ENCODE measurements around the gene IFIT1B. TPM values are rescaled to one million over a fixed set of nuclear protein-coding genes. Genes with fewer than 3 reads are reported as not detected.
A peak's percentile ranks its signal among the peaks of the same experiment; 100 is the strongest.

The IFIT1B gene
- total RNA-seq, 4 donors from 2014 or later = not detected

- Histone ChIP-seq H3K4me1 (peaks cover 8 to 32% (median 21%) of the 10 kb centered on the region in 4 donors), H3K9me3 (no peaks in the 10 kb centered on the region), H3K27ac (peak overlapping the region; percentile 59 to 90 (median 78)), H3K4me3 (peak overlapping the region in 3 of 4 donors; percentile 34 to 56 (median 41)), H3K36me3 (no peaks in the 10 kb centered on the region), H3K27me3 (no peaks in the 10 kb centered on the region)
- DNase-seq = peak; percentile 28
- peak; percentile 14 to 63 (median 26) for TF ChIP-seq POLR2AphosphoS5 (IDR thresholded peaks at IDR 0.05)
- TF ChIP-seq EP300 (IDR thresholded peaks at IDR 0.05; ENCODE audit: low read depth) = no peak
- in situ Hi-C loops (cut with MboI; ENCODE audit: low pct_ligation_motif_present in 1 of 4, low pct_unique_long_range_greater_than_20kb in 1 of 4, low sequenced_read_pairs in 3 of 4) = no loop called here
- 40 to 46% methylated on average over 1 to 2 of the region's 2 CpGs for WGBS, 2 donors (ENCODE audit: low coverage in 1 of 2)
- intact Hi-C loops (cut with DNase I; ENCODE audit: low total_unique reads) = loop anchor here (5.0 kb wide), 1 partner anchor 66 kb away; the partner anchor contains the start of gene IFIT3
Observed at GRCh38 chr10:89392974-89393373, 15.1 kb downstream of the IFIT1B start.

- TF ChIP-seq POLR2A (IDR thresholded peaks at IDR 0.05) (no peak), POLR2AphosphoS5 (IDR thresholded peaks at IDR 0.05) (no peak), EP300 (IDR thresholded peaks at IDR 0.05; ENCODE audit: low read depth) (no peak), CTCF (IDR thresholded peaks at IDR 0.05) (no peak)
- DNase-seq = no peak
- no peaks in the 10 kb centered on the region for H3K27me3 ChIP-seq
- peaks cover 8 to 36% (median 21%) of the 10 kb centered on the region in 4 donors for H3K4me1 ChIP-seq
- peak overlapping the region in 1 of 4 donors; percentile 56 for H3K4me3 ChIP-seq
- in situ Hi-C loops (cut with MboI; ENCODE audit: low pct_ligation_motif_present in 1 of 4, low pct_unique_long_range_greater_than_20kb in 1 of 4, low sequenced_read_pairs in 3 of 4) = no loop called here
- WGBS, 2 donors (ENCODE audit: low coverage in 1 of 2) = 30 to 40% methylated on average over 1 to 3 of the region's 3 CpGs
- peak overlapping the region; percentile 59 to 90 (median 78) for H3K27ac ChIP-seq
- no peaks in the 10 kb centered on the region for H3K9me3 ChIP-seq
- H3K36me3 ChIP-seq = no peaks in the 10 kb centered on the region
- intact Hi-C loops (cut with DNase I; ENCODE audit: low total_unique reads) = loop anchor here (5.0 kb wide), 1 partner anchor 67 kb away; the partner anchor contains the start of gene IFIT3
Observed at GRCh38 chr10:89393898-89394297, 16.0 kb downstream of the IFIT1B start.

GRCh38 chr10:89395141-89395540 lies 17.3 kb downstream of the IFIT1B start:
- 97% methylated on average over 2 of the region's 2 CpGs; no CpG with 5 or more reads in 1 of the 2 donors for WGBS, 2 donors (ENCODE audit: low coverage in 1 of 2)
- Histone ChIP-seq H3K9me3 (no peaks in the 10 kb centered on the region), H3K27ac (no peak overlapping the region), H3K36me3 (no peaks in the 10 kb centered on the region), H3K4me1 (peaks cover 8 to 36% (median 21%) of the 10 kb centered on the region in 4 donors), H3K4me3 (no peak overlapping the region), H3K27me3 (no peaks in the 10 kb centered on the region)
- intact Hi-C loops (cut with DNase I; ENCODE audit: low total_unique reads) = no loop called here
- no peak for TF ChIP-seq CTCF (IDR thresholded peaks at IDR 0.05)
- TF ChIP-seq EP300 (IDR thresholded peaks at IDR 0.05; ENCODE audit: low read depth) = no peak
- no peak for TF ChIP-seq POLR2AphosphoS5 (IDR thresholded peaks at IDR 0.05)
- no peak for TF ChIP-seq POLR2A (IDR thresholded peaks at IDR 0.05)
- in situ Hi-C loops (cut with MboI; ENCODE audit: low pct_ligation_motif_present in 1 of 4, low pct_unique_long_range_greater_than_20kb in 1 of 4, low sequenced_read_pairs in 3 of 4) = no loop called here
- DNase-seq = no peak

GRCh38 chr10:89398003-89398749 lies 20.3 kb downstream of the IFIT1B start:
- DNase-seq = peak; percentile 17
- Histone ChIP-seq H3K27ac (peak overlapping the region in 3 of 4 donors; percentile 7 to 34 (median 26)), H3K4me3 (no peak overlapping the region), H3K27me3 (no peaks in the 10 kb centered on the region), H3K9me3 (no peaks in the 10 kb centered on the region), H3K36me3 (peaks cover 0 to 6% (median 0%) of the 10 kb centered on the region in 4 donors), H3K4me1 (peaks cover 5 to 20% (median 8%) of the 10 kb centered on the region in 4 donors)
- TF ChIP-seq POLR2AphosphoS5 (IDR thresholded peaks at IDR 0.05) (no peak), CTCF (IDR thresholded peaks at IDR 0.05) (no peak), EP300 (IDR thresholded peaks at IDR 0.05; ENCODE audit: low read depth) (no peak), POLR2A (IDR thresholded peaks at IDR 0.05) (no peak)
- intact Hi-C loops (cut with DNase I; ENCODE audit: low total_unique reads) = no loop called here
- in situ Hi-C loops (cut with MboI; ENCODE audit: low pct_ligation_motif_present in 1 of 4, low pct_unique_long_range_greater_than_20kb in 1 of 4, low sequenced_read_pairs in 3 of 4) = no loop called here
- 58 to 64% methylated on average over 5 of the region's 5 CpGs for WGBS, 2 donors (ENCODE audit: low coverage in 1 of 2)

Data from transverse colon (tissue), 4 donors.